SKM-1 treated with dmso at 0.1 percent for 144 hours (cell line): Measurements from ENCODE around the gene CCBE1.

Experiments
- DNase-seq: peaks from one replicate; lab custom pipeline; 2025; ENCODE audit not compliant: unreplicated experiment; lab: John Stamatoyannopoulos, UW

The CCBE1 gene

DNA sequence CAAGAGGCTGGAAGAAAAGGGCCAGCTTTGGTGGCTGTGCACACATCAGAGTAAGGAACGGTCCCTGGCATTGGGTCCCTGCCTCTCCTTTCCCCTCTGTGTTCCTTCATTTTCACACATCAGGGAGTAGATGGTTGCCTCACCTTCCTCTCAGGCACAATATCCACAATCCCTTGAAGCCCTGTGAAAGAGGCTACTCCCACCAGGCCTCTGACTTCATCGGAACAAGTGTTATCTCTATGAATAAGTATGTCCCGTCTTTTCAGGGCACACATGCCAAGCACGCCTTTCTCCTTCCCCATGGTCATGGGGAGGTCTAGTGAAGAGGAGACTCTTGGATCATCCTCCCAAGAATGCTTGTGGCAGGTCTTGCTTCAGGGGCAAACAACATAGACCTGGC, 277.0 kb downstream of the CCBE1 start:
- DNase-seq: no peak

DNA sequence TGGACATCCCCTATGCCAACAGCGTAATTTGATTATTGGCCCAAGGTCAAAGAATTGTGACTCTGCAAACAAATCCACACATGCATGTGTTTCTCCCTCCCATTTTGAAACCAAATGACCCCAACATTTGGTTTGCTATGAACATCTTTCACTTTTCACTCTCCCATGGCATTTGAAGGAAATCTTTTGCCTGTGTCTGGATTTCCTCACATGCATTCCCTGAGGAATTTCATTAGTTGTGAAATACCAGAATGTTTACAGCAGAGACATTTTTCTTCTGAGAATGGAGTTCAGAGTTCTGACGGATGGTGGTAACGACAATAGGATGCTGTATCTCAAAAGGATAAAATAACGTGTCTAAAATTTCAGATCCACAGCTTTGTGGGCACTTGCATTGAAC, 277.8 kb downstream of the CCBE1 start:
- no peak for DNase-seq

DNA sequence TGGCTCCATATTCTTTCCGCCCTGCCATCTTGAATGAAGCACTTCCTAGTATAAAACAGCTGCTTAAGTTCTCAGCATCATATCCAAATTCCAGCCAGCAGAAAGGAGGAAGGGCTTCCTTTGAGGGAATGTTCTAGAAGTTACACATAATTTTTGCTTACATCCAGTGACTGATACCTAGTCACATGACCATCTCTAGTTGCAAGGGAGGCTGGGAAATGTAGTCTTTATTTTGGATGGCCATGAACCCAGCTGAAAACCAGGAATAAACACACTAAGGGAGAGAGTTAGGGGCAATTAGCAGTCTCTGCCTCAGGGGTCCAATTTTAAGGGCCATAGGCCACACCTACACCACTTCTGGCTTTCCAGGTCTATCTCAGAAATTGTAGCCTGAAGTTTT, 280.4 kb downstream of the CCBE1 start:
- DNase-seq: no peak

DNA sequence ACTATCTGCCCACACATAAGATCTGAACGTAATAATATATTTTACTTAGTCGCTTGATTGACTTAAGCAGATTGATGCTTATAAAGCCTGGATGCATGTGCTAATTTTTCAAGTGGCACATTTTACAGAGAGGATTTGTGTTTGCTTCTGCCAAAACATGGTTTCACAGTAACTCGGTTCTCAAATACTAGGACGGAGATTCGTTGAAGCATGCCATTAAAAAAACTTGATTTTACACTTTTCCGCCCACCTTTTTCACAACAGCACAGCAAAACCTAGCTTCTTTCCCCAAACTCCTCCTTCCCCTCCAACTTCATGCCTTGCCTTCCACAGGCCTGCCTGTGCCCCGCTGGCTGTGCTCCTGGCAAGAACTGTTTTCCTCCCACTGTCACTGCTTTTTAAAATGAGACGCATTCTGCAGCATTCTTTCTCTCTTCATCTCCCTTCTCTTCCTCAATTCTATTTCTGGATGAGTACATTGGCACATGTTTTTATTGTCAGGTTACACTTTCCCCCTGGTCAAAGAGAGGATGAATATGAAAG, 283.0 kb downstream of the CCBE1 start:
- no peak for DNase-seq

- peak; percentile 89 for DNase-seq
Measured at GRCh38 chr18:59402432-59403090, 294.7 kb downstream of the CCBE1 start.

DNA sequence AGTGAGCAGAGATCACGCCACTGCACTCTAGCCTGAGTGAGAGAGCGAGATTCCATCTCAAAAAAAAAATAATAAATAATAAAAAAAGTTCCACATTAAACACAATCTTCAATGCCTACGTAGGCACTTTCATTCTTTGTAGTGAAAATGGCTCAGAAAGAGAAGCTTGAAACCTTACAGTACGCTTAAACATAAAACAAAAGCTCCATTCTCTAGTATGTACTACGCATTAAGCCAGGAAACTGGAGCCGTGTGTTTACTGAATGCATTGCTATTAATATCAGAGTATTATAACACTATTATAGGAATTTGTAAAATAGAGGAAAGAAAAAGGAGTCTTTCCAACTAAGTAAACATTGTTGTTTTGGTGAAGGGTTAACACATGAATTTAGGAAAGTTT, 296.8 kb downstream of the CCBE1 start:
- no peak for DNase-seq

- no peak for DNase-seq
Measured at GRCh38 chr18:59395226-59396175, 301.7 kb downstream of the CCBE1 start.

GRCh38 chr18:59393381-59393780, 303.8 kb downstream of the CCBE1 start:
- DNase-seq: no peak

DNA sequence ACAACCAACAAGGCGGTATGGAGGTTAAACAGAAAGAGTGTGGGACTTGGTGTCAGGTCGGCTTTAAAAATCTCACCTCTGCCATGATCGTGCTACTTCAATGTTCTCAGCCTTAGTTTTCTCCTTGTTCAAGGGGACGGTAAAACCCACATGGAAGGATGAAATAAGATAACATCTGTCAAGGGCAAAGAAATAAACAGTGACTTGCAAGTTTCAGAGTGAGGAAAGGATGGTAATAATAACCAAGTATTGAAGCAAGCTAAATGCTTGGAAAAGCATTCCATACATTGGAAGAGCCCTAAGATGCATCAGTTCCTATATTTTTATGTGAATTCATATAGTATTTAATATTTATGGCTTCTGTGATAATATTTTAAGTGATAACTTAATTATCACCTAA, 308.4 kb downstream of the CCBE1 start:
- no peak for DNase-seq

DNA sequence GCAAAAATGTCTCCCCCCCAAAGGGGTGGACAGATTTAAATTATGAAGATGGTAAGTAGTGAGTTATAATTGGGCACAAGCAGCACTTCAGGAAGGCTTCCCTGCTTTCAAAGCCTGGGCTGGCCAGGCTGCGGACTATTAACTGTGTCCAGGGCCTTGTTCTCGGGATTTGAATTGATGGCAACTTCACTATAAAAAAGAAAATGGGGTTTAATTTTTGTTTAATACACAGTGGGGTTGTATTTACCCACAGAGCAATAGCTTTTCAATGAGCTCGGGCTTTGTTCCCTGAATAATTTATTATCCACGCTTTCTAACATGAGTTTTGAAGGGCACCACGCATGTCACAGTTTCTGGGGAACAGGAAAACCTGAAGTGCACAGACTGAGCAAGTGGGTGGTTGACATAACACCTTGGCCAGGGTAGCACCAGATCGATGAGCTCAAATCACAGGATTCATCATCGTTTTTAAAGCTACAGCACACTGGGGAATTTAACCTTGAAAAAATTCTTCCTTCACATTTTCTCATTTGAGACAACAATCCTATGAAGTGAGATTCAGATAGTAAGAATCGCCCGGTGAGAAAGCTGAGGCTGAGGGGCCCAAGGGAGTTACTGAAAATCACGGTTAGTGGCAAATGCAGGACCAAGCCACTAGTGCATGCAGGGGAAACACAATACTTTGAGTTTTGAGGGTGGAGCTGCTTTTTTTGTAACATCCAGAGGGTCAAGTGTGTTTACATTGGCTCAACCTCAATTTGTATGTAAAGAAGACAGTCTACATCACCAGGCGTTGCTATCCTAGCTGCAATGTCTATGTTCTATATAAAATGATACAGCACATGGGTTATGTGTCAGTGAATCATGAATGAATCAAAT, 309.3 kb downstream of the CCBE1 start:
- DNase-seq: no peak

DNA sequence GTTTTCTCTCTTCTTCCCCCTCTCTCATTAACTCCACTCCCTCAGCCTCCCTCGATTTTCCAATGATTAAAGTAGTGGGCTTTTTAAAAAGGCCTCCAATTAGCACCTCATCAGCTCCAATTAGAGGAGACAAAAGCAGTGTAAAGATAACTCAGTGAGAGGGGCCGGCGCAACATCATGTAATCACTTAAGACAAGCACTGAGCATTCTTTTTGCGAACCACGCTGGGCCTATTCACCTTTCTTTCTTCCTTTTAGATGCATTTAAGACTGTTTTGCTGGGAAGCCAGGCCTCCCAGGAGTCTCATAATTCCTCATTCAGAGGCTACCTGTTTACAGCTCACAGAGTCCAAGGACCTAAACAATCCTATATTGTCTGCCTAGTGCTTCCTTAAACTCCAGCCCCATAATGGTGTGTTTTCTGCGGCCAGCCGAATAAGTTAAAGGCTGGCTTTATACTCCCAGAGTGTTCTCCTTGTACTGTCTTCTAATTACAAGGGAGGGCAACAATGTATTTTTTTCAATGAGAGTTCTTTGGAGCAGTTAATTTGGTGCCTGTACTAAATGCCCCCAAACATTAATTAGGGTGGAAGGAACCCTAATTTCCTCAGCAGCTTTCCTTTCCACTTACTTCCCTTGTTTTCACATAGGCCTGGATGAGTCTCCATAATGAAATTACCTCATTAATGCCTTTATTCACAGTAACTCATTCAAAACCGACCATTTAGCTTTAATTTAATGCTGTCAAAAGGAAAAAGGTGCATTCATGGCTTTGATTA, 310.1 kb downstream of the CCBE1 start:
- DNase-seq: no peak

DNA sequence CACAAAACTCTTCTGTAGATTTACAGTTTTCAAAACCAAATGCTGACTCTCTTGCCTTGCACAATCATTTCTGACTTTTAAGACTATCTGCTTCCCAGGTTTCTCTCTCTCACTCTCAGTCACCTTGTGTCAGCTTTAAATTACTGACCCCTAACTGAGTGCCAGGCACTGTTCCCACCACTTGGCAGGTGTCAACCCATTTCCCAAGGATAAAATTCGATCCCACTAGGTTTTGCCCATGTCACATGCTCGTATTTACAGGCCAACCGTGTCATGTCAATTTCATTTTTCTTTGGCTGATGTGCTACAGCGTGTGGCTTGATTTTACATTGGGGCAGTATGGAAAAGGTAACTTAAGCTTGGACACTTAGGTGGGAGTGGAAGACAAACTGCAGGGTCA, 312.0 kb downstream of the CCBE1 start:
- no peak for DNase-seq

- DNase-seq: no peak
Measured at GRCh38 chr18:59383851-59384250, 313.4 kb downstream of the CCBE1 start.

DNA sequence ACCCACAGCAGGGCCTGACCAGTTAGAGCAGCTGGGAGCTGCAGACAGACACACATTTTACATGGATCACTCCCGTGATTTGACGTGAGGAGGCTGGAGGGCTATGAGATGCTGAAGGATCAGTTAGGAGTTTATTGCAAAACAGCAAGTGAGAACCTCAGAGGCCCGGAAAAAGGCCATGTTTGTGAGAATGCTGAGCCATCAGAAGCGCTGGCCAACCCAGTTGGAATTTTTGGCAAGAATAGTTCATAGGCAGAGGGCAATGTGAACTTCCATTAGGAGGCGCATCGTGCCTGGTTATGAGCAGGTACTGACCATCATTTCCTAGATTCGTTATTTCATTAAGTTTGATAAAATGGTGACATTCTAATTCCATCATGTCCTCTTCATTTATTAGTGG, 314.8 kb downstream of the CCBE1 start:
- no peak for DNase-seq

- no peak for DNase-seq
Measured at GRCh38 chr18:59381949-59382348, 315.3 kb downstream of the CCBE1 start.
